Measurements from ENCODE around the gene QSOX1. TPM values are rescaled to one million over a fixed set of nuclear protein-coding genes. Genes with fewer than 3 reads are reported as not detected.

The QSOX1 gene
- total RNA-seq, 1 experiment from 2014 or later = 12.1 TPM

DNA sequence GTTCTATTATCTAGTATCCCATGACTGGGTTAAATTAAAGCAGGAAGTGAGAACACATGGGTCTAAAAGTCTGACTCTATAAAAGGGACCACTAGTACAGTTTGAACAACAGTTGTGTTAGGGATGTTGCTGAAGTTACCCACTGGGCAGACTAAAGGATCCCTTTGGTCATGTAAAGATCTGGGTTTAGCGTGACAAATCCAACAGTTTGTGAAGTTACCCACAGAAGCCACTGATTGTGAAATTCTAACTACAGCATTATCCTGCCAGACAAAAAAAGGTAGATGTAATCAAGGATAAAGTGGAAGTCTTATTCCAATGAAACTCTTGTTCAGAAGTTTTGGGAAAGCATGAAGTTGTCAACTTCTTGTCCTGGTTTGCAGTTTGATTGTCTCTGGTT, 5.7 kb downstream of the QSOX1 start:
- CTCF ChIA-PET = no interaction called here
- no TSS peak for BruUV-seq (replicated peaks)
- Histone ChIP-seq H3K27me3 (replicated peaks; ENCODE audit: control insufficient read depth, insufficient read depth, low read length) (no peaks in the 10 kb centered on the region), H3K4me1 (peaks cover 39% of the 10 kb centered on the region), H3K4me3 (ENCODE audit: low read depth, low read length) (no peak overlapping the region), H3K9me3 (no peaks in the 10 kb centered on the region), H3K36me3 (ENCODE audit: control insufficient read depth, insufficient read depth, low read length) (no peaks in the 10 kb centered on the region)
- no peak for DNase-seq
- Mint-ChIP-seq H3K9me3 (ENCODE audit: unreplicated experiment) (no peaks in the 10 kb centered on the region), H3K27me3 (ENCODE audit: insufficient read depth, unreplicated experiment) (peaks cover 2% of the 10 kb centered on the region), H3K36me3 (ENCODE audit: insufficient read depth, unreplicated experiment) (peaks cover 6% of the 10 kb centered on the region), H3K27ac (ENCODE audit: unreplicated experiment) (no peak overlapping the region), H3K4me1 (ENCODE audit: low read depth, unreplicated experiment) (peaks cover 35% of the 10 kb centered on the region), H3K4me3 (ENCODE audit: unreplicated experiment) (no peak overlapping the region)
- intact Hi-C loops (cut with micrococcal nuclease; ENCODE audit: unreplicated experiment) = no loop called here
- POLR2A ChIA-PET = no interaction called here
- TF ChIP-seq, protein P1, sequence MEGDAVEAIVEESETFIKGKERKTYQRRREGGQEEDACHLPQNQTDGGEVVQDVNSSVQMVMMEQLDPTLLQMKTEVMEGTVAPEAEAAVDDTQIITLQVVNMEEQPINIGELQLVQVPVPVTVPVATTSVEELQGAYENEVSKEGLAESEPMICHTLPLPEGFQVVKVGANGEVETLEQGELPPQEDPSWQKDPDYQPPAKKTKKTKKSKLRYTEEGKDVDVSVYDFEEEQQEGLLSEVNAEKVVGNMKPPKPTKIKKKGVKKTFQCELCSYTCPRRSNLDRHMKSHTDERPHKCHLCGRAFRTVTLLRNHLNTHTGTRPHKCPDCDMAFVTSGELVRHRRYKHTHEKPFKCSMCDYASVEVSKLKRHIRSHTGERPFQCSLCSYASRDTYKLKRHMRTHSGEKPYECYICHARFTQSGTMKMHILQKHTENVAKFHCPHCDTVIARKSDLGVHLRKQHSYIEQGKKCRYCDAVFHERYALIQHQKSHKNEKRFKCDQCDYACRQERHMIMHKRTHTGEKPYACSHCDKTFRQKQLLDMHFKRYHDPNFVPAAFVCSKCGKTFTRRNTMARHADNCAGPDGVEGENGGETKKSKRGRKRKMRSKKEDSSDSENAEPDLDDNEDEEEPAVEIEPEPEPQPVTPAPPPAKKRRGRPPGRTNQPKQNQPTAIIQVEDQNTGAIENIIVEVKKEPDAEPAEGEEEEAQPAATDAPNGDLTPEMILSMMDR (IDR thresholded peaks at IDR 0.05; ENCODE audit: insufficient read depth in 1 of 2, low read depth in 1 of 2, low read length in 1 of 2, severe bottlenecking in 1 of 2, unreplicated experiment in 1 of 2) = no peak

GRCh38 chr1:180163041-180163440, 8.4 kb downstream of the QSOX1 start:
- no peaks in the 10 kb centered on the region for H3K9me3 ChIP-seq
- ChIA-PET CTCF (no interaction called here), POLR2A (no interaction called here)
- peaks cover 18% of the 10 kb centered on the region for H3K4me1 ChIP-seq
- no peak overlapping the region for H3K4me3 Mint-ChIP-seq (ENCODE audit: unreplicated experiment)
- peaks cover 12% of the 10 kb centered on the region for H3K4me1 Mint-ChIP-seq (ENCODE audit: low read depth, unreplicated experiment)
- no peaks in the 10 kb centered on the region for H3K36me3 Mint-ChIP-seq (ENCODE audit: insufficient read depth, unreplicated experiment)
- TF ChIP-seq, protein P1 (IDR thresholded peaks at IDR 0.05; ENCODE audit: insufficient read depth in 1 of 2, low read depth in 1 of 2, low read length in 1 of 2, severe bottlenecking in 1 of 2, unreplicated experiment in 1 of 2) = no peak
- no peak for DNase-seq
- peaks cover 2% of the 10 kb centered on the region for H3K27me3 Mint-ChIP-seq (ENCODE audit: insufficient read depth, unreplicated experiment)
- H3K9me3 Mint-ChIP-seq (ENCODE audit: unreplicated experiment) = no peaks in the 10 kb centered on the region
- no TSS peak for BruUV-seq (replicated peaks)
- H3K27me3 ChIP-seq (replicated peaks; ENCODE audit: control insufficient read depth, insufficient read depth, low read length) = no peaks in the 10 kb centered on the region
- no peak overlapping the region for H3K4me3 ChIP-seq (ENCODE audit: low read depth, low read length)
- intact Hi-C loops (cut with micrococcal nuclease; ENCODE audit: unreplicated experiment) = no loop called here
- H3K36me3 ChIP-seq (ENCODE audit: control insufficient read depth, insufficient read depth, low read length) = no peaks in the 10 kb centered on the region
- H3K27ac Mint-ChIP-seq (ENCODE audit: unreplicated experiment) = no peak overlapping the region

DNA sequence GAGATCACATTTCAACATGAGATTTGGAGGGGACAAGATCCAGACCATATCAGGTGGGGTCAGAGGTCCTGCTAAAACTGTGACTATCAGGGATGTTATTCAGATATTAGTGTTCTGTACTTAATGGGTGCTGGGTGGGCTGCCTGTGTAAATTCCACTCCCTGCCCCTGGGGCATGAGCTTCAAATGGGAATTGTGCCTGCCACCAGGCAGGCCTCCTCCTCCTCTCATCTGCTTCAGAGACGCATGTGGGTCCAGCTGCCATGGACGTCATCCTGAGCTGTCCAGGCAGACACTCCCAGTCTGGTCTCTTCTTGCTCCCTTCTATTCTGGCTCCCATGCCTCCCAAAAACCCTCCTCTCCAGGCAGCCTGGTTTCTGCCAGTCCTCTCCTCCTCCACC, 10.4 kb downstream of the QSOX1 start:
- no peaks in the 10 kb centered on the region for H3K36me3 ChIP-seq (ENCODE audit: control insufficient read depth, insufficient read depth, low read length)
- Mint-ChIP-seq H3K27ac (ENCODE audit: unreplicated experiment) (no peak overlapping the region), H3K4me1 (ENCODE audit: low read depth, unreplicated experiment) (peaks cover 8% of the 10 kb centered on the region), H3K36me3 (ENCODE audit: insufficient read depth, unreplicated experiment) (peaks cover 7% of the 10 kb centered on the region), H3K27me3 (ENCODE audit: insufficient read depth, unreplicated experiment) (peaks cover 2% of the 10 kb centered on the region), H3K9me3 (ENCODE audit: unreplicated experiment) (no peaks in the 10 kb centered on the region), H3K4me3 (ENCODE audit: unreplicated experiment) (no peak overlapping the region)
- peaks cover 21% of the 10 kb centered on the region for H3K4me1 ChIP-seq
- DNase-seq = no peak
- TF ChIP-seq, protein P1 (IDR thresholded peaks at IDR 0.05; ENCODE audit: insufficient read depth in 1 of 2, low read depth in 1 of 2, low read length in 1 of 2, severe bottlenecking in 1 of 2, unreplicated experiment in 1 of 2) = no peak
- no peaks in the 10 kb centered on the region for H3K9me3 ChIP-seq
- no peaks in the 10 kb centered on the region for H3K27me3 ChIP-seq (replicated peaks; ENCODE audit: control insufficient read depth, insufficient read depth, low read length)
- POLR2A ChIA-PET = interaction anchor here (0.5 kb wide), 1 partner anchor 11 kb away, joined by 5 read pairs; no protein-coding TSS in a partner anchor
- intact Hi-C loops (cut with micrococcal nuclease; ENCODE audit: unreplicated experiment) = no loop called here
- no TSS peak for BruUV-seq (replicated peaks)
- CTCF ChIA-PET = no interaction called here
- no peak overlapping the region for H3K4me3 ChIP-seq (ENCODE audit: low read depth, low read length)
